ENCODE measurements around the gene RDH5. TPM values are rescaled to one million over a fixed set of nuclear protein-coding genes. Genes with fewer than 3 reads are reported as not detected.

The RDH5 gene
- total RNA-seq, 2 donors from 2014 or later = 4.1 to 7.4 TPM

DNA sequence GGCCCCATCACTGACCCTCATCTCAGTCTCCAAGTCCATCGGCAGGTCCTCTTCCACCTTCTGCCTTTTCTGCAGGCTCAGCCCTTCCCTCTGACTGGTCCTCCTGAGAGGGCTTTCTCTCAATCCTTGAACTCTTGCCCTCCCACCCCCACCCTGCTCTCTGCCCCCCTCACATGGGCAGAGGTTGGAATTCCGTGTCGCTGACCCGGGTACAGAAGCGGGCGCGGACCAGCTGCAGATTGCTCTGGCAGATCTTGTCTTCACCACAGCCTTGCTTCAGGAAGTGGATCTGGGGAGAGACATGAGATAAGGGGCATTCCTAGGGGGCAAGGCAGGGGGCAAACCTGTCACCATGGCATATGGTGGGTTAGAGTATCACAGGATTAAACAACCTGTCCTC lies 24.8 kb upstream of the RDH5 start:
- Histone ChIP-seq H3K4me3 (ENCODE audit: low read length) (no peak overlapping the region), H3K4me1 (ENCODE audit: control insufficient read depth, insufficient read depth, low read length) (no peaks in the 10 kb centered on the region), H3K9ac (ENCODE audit: extremely low read depth, low read length, poor library complexity, severe bottlenecking) (no peak overlapping the region), H3K9me3 (ENCODE audit: control insufficient read depth, low read length) (no peaks in the 10 kb centered on the region), H3K36me3 (ENCODE audit: control insufficient read depth, insufficient read depth, low read length) (no peaks in the 10 kb centered on the region), H3K27ac (ENCODE audit: low read depth, low read length) (no peak overlapping the region), H3K27me3 (ENCODE audit: control insufficient read depth, insufficient read depth, low read length, poor library complexity, severe bottlenecking) (no peaks in the 10 kb centered on the region)
- Mint-ChIP-seq H3K4me3 (no peak overlapping the region), H3K36me3 (ENCODE audit: low read depth) (peaks cover 29% of the 10 kb centered on the region), H3K9me3 (no peaks in the 10 kb centered on the region), H3K27me3 (ENCODE audit: insufficient read depth) (no peaks in the 10 kb centered on the region), H3K4me1 (no peaks in the 10 kb centered on the region), H3K27ac (no peak overlapping the region)
- DNase-seq = no peak
- TF ChIP-seq, protein P1, sequence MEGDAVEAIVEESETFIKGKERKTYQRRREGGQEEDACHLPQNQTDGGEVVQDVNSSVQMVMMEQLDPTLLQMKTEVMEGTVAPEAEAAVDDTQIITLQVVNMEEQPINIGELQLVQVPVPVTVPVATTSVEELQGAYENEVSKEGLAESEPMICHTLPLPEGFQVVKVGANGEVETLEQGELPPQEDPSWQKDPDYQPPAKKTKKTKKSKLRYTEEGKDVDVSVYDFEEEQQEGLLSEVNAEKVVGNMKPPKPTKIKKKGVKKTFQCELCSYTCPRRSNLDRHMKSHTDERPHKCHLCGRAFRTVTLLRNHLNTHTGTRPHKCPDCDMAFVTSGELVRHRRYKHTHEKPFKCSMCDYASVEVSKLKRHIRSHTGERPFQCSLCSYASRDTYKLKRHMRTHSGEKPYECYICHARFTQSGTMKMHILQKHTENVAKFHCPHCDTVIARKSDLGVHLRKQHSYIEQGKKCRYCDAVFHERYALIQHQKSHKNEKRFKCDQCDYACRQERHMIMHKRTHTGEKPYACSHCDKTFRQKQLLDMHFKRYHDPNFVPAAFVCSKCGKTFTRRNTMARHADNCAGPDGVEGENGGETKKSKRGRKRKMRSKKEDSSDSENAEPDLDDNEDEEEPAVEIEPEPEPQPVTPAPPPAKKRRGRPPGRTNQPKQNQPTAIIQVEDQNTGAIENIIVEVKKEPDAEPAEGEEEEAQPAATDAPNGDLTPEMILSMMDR (conservative IDR thresholded peaks at IDR 0.05) = no peak
- WGBS, 2 experiments (ENCODE audit: insufficient coverage in 1 of 2, insufficient read length in 1 of 2) = 93 to 95% methylated on average over 5 to 7 of the region's 7 CpGs

DNA sequence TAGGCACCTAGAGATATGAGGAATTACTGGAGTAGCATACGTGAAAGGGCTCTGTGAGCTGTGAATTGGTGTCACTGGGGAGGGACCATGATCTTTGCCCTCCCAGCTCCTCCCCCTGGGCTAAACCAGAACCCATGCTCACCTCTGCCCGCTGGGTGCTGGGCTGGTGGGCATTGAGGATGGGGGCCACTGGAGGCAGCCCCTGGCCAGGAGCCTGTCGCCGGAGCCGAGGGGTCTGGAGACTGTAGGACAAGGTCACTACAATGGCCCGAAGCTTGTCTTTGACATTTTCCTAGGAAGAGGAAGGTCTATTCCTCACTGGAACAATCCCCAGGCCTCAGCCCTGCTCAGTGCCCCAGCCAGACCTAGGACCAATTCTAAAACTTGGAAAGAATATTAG lies 24.1 kb upstream of the RDH5 start:
- H3K27ac ChIP-seq (ENCODE audit: low read depth, low read length) = no peak overlapping the region
- H3K9ac ChIP-seq (ENCODE audit: extremely low read depth, low read length, poor library complexity, severe bottlenecking) = no peak overlapping the region
- H3K27me3 ChIP-seq (ENCODE audit: control insufficient read depth, insufficient read depth, low read length, poor library complexity, severe bottlenecking) = no peaks in the 10 kb centered on the region
- H3K9me3 Mint-ChIP-seq = no peaks in the 10 kb centered on the region
- no peaks in the 10 kb centered on the region for H3K4me1 Mint-ChIP-seq
- no peaks in the 10 kb centered on the region for H3K9me3 ChIP-seq (ENCODE audit: control insufficient read depth, low read length)
- no peak overlapping the region for H3K4me3 ChIP-seq (ENCODE audit: low read length)
- H3K4me3 Mint-ChIP-seq = no peak overlapping the region
- TF ChIP-seq, protein P1 (conservative IDR thresholded peaks at IDR 0.05) = no peak
- peaks cover 28% of the 10 kb centered on the region for H3K36me3 Mint-ChIP-seq (ENCODE audit: low read depth)
- H3K4me1 ChIP-seq (ENCODE audit: control insufficient read depth, insufficient read depth, low read length) = no peaks in the 10 kb centered on the region
- H3K36me3 ChIP-seq (ENCODE audit: control insufficient read depth, insufficient read depth, low read length) = no peaks in the 10 kb centered on the region
- DNase-seq = no peak
- WGBS, 2 experiments (ENCODE audit: insufficient coverage in 1 of 2, insufficient read length in 1 of 2) = 96 to 100% methylated on average over 5 to 6 of the region's 6 CpGs
- H3K27ac Mint-ChIP-seq = no peak overlapping the region
- no peaks in the 10 kb centered on the region for H3K27me3 Mint-ChIP-seq (ENCODE audit: insufficient read depth)

DNA sequence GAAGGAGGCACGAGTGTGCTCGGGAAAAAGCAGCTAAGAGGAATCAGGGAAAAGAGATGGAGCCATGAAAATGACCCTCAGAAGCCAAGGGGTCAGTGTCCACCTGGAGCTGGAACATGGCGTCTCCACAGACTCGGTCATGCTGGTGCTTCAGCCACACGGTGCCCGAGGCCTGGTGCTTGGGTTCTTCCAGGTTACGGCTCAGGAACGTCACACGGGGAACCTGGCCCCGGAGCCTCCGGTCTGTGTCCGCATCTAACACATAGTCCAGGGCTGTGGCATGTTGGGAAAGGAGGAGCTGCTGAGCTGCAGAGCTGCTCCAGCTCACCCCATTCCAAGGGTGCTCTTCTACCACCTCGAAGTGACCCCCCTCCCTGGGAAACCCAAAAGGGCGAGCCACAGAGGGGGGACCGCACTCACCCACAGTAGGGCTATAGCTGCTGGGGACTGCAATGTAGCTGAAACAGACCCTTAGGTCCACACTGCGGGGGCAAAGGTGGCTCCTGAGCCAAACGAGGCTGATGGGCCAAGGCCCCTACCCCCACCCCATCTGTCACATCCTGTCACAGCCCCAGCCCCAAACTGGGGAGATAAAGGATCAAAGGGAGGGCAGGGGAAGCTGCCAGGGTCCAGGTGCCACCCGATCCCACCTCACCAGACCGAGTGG lies 23.3 kb upstream of the RDH5 start:
- H3K9me3 Mint-ChIP-seq = no peaks in the 10 kb centered on the region
- no peaks in the 10 kb centered on the region for H3K9me3 ChIP-seq (ENCODE audit: control insufficient read depth, low read length)
- DNase-seq = no peak
- no peak overlapping the region for H3K27ac ChIP-seq (ENCODE audit: low read depth, low read length)
- H3K9ac ChIP-seq (ENCODE audit: extremely low read depth, low read length, poor library complexity, severe bottlenecking) = no peak overlapping the region
- H3K36me3 ChIP-seq (ENCODE audit: control insufficient read depth, insufficient read depth, low read length) = no peaks in the 10 kb centered on the region
- H3K4me3 Mint-ChIP-seq = no peak overlapping the region
- no peak overlapping the region for H3K4me3 ChIP-seq (ENCODE audit: low read length)
- H3K4me1 Mint-ChIP-seq = no peaks in the 10 kb centered on the region
- H3K27me3 ChIP-seq (ENCODE audit: control insufficient read depth, insufficient read depth, low read length, poor library complexity, severe bottlenecking) = no peaks in the 10 kb centered on the region
- H3K4me1 ChIP-seq (ENCODE audit: control insufficient read depth, insufficient read depth, low read length) = no peaks in the 10 kb centered on the region
- no peak overlapping the region for H3K27ac Mint-ChIP-seq
- peaks cover 26% of the 10 kb centered on the region for H3K36me3 Mint-ChIP-seq (ENCODE audit: low read depth)
- H3K27me3 Mint-ChIP-seq (ENCODE audit: insufficient read depth) = no peaks in the 10 kb centered on the region
- 93 to 95% methylated on average over 10 to 19 of the region's 19 CpGs for WGBS, 2 experiments (ENCODE audit: insufficient coverage in 1 of 2, insufficient read length in 1 of 2)
- TF ChIP-seq, protein P1 (conservative IDR thresholded peaks at IDR 0.05) = no peak

Data from endodermal cell (in vitro differentiated cells).